GM18520 (cell line): ENCODE measurements around the gene DCUN1D1.
A peak's percentile ranks its signal among the peaks of the same experiment; 100 is the strongest.

Source experiments
- ATAC-seq: cut with Tn5 transposase; IDR thresholded peaks from one replicate; pipeline ENCODE4 v1.9.1; 2021; ENCODE audit not compliant: unreplicated experiment

DCUN1D1 gene

GRCh38 chr3:182973047-182973446 is 7.3 kb downstream of the DCUN1D1 start:
- ATAC-seq = no peak

GRCh38 chr3:182972387-182972786 is 8.0 kb downstream of the DCUN1D1 start:
- no peak for ATAC-seq

DNA sequence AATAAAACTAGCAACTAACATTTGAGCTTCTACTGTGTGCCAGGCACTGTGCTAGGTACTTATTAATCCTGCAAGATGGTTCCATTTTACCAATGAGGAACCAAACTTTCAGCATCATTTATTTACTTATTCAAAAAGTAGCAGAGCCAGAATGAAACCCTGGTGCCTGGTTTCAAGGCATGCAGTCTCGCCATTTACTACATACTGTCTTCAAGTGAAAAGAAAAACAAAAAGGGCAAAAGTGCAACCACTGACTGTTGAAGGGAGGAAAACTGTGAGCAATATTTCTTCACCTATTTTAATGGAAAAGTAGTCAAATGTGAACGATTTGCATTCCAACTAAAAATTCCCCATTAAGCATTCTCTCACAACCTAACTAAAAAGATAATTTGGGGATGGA is 8.7 kb downstream of the DCUN1D1 start:
- ATAC-seq = no peak

GRCh38 chr3:182970811-182971418 is 9.4 kb downstream of the DCUN1D1 start:
- ATAC-seq = no peak

GRCh38 chr3:182969853-182970252 is 10.5 kb downstream of the DCUN1D1 start:
- ATAC-seq = no peak

- no peak for ATAC-seq
These were observed 11.1 kb downstream of the DCUN1D1 start for GRCh38 chr3:182969277-182969676.

DNA sequence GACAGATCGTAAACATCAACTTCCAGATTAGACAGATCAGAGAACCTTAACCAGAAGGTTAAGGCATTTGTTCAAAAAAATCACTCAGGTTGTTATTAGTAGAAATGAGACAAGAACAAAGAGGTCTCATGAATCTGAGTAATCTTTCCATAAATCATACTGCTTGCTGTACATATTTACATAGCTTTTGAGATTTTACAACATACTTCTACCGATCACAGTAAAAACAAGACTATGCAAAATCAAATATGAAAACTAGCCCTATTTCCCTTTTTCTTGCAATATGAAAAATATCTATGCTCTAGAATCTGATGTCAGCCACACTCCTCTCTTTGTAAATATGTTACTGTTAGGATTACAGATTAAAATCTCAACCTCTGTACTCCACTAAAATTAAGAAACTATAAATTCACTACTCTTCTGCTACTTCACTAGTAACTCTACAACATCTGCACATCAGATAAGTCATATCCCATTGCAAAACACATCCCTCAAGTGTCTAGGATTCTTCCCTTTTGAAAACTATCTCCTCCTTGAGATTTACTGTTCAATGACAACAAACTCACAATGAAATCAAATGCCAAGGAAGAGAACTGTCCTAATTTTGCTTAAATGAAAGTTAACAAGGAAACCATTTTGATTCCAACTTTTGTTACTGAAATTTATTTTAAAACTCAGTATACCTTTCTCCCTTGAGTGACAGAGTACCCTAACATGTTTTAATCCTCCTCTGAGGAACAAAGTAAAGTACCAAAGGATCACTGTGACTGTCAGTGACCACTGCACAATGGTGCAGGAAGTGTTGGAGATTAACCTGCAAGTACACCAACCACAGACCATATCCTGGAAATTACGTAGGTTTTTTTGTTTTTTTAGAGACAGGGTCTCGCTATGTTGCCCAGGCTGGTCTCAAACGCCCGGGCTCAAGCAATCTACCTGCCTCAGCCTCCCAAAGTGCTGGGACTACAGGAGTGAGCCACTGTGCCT is 12.8 kb downstream of the DCUN1D1 start:
- peak; percentile 59 for ATAC-seq

DNA sequence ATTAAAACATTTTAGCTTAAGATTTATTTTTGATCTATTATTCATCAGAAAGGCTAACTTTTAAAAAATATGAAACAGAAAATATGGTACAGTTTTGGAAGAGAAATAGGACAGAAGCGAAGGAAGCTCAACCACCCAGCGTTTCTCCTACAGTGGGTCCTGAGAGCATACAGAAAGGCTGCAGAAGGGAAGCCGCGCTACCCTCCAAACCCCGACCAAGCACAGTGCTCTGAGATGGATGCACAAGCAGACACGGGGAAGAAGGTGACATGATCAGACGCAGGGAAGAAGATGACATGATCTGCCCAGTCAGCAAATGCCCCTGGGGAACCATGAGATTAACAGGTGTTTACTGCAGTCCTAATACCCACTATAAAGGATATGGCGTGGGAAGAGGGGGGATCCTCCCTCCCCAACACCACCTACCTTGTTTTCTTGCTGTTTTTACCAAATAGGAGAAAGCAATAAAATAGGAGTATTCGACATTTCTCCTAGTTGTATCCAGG is 14.4 kb downstream of the DCUN1D1 start:
- no peak for ATAC-seq

DNA sequence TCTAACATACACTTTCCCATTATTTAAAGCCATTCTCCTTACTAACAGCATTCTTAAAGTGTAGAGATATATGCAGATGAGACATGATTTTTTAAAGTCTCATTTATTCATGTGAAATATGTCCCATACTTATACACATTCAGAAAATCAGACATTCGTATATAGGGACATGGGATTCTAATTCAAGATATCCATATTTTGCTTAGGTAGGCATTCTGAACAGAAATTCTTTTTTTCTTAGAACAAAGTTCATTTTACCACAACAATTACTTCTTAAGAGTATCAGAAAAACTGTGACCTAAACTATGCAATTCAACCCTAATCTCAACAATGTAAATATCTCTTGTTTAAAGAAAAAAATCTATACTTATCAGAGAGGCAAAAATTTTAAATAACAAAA is 16.2 kb downstream of the DCUN1D1 start:
- ATAC-seq = no peak

GRCh38 chr3:182962166-182962565 is 18.2 kb downstream of the DCUN1D1 start:
- no peak for ATAC-seq

GRCh38 chr3:182959474-182960350 is 20.6 kb downstream of the DCUN1D1 start:
- ATAC-seq = no peak

DNA sequence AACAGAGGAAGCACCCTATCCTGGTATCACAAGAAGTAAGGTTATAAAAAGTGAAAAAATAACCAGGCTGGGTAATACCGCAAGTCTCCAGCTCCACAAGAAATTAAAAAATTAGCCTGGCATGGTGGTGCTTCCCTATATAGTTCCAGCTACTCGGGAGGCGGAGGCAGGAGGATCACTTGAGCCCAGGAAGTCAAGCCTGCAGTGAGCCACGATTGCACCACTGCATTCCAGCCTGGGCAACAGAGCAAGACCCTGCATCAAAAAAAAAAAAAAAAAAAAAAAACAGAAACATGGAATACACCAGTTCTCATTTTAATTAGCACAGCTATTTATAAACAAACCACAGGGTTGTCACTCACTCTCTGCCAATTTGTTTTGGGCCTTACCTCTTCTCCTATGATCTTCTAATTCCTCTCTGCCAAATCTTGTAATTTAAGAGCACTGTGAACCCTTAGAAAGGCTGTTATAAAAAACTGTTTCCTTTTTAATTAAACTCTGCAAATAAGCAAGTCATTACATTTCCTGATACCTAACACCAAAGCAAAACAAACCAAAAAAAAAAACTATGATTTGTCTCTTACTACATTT is 22.6 kb downstream of the DCUN1D1 start:
- no peak for ATAC-seq

GRCh38 chr3:182957226-182957625 is 23.1 kb downstream of the DCUN1D1 start:
- ATAC-seq = no peak

DNA sequence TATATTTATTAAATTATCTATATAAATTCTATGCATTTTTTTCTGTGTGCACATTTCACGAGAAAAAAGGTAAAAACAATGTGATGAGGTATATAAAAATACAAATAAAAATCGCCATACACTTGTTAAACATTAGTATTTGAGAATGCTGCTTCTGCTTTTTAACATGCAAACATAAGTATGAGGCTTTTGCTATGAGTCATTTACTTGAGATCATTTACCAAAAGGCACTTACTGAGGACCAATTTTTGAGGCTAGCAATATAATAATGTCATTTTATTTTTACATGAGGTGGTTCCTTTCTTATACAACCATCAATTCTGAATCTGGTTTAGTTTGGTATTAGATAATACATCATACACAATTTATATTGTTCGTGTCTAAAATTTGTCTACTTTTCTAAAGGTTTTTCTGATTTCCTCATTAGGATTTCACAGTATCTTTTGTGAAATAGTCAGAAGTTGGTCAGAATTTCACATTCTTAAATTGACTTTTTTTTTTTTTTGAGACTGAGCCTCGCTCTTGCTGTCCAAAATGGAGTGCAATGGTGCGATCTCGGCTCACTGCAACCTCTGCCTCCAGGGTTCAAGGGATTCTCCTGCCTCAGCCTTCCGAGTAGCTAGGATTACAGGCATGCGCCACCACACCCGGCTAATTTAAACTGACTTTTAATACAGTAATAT is 25.6 kb downstream of the DCUN1D1 start:
- peak; percentile 82 for ATAC-seq

DNA sequence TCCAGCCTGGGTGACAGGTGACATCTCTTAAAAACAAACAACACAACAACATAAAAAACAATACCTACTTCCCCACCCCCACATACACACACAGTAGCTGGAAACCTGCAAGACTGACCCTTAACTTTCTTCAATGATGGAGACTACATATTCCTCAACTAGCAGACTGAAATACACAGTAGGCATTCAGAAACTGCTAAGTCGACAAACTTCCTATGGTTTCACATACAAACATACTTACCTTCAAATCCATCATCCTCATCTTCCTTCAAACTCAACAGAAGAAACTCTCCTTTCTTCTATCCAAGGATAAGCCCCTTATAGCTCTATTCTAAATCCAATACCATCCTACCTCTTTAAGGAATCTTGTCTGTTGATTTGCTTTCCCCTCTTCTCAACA is 30.6 kb downstream of the DCUN1D1 start:
- ATAC-seq = no peak

GRCh38 chr3:182948305-182948704 is 32.0 kb downstream of the DCUN1D1 start:
- no peak for ATAC-seq

GRCh38 chr3:182947888-182948287 is 32.5 kb downstream of the DCUN1D1 start:
- no peak for ATAC-seq

- no peak for ATAC-seq
These were observed 38.6 kb downstream of the DCUN1D1 start for GRCh38 chr3:182941719-182942118.

GRCh38 chr3:182940266-182940808 is 40.0 kb downstream of the DCUN1D1 start:
- no peak for ATAC-seq
